Astrocyte (in vitro differentiated cells and primary cell): ENCODE results near the gene IPO13. TPM values are rescaled to one million over a fixed set of nuclear protein-coding genes. Genes with fewer than 3 reads are reported as not detected.

Source experiments
- DNase-seq: peaks from one replicate; pipeline ENCODE4 v3.0.0-alpha.2; 2010; ENCODE audit warnings: low read depth
- FAIRE-seq: peaks from 2 replicates; lab custom pipeline; 2011; peaks lifted over from hg19 to GRCh38; lab: Jason Lieb, UNC
- H2AFZ ChIP-seq: 2 replicates; pipeline ENCODE4 v1.6.0; 2012; ENCODE audit warnings: low read depth, low read length, inconsistent platforms
- H3K27ac ChIP-seq: 2 replicates; pipeline ENCODE4 v1.5.1; 2011; ENCODE audit warnings: low read depth, low read length, inconsistent platforms
- H3K27me3 ChIP-seq: 2 replicates; pipeline ENCODE4 v1.6.0; 2011; ENCODE audit warnings: low read length, inconsistent platforms; ENCODE audit not compliant: insufficient read depth
- H3K36me3 ChIP-seq: 2 replicates; pipeline ENCODE4 v1.5.1; 2011; ENCODE audit warnings: low read length, inconsistent platforms; ENCODE audit not compliant: insufficient read depth
- H3K4me1 ChIP-seq: 2 replicates; pipeline ENCODE4 v1.5.1; 2011; ENCODE audit warnings: low read length, inconsistent platforms; ENCODE audit not compliant: insufficient read depth
- H3K4me2 ChIP-seq: 2 replicates; pipeline ENCODE4 v1.6.0; 2012; ENCODE audit warnings: low read length, inconsistent platforms
- H3K4me3 ChIP-seq: 2 replicates; pipeline ENCODE4 v1.5.1; 2011; ENCODE audit warnings: low read depth, mild to moderate bottlenecking, low read length, inconsistent platforms; ENCODE audit not compliant: insufficient read depth
- H3K79me2 ChIP-seq: 2 replicates; pipeline ENCODE4 v1.6.0; 2012; ENCODE audit warnings: mild to moderate bottlenecking, low read length, inconsistent platforms; ENCODE audit not compliant: insufficient read depth
- H3K9ac ChIP-seq: 2 replicates; pipeline ENCODE4 v1.6.0; 2012; ENCODE audit warnings: mild to moderate bottlenecking, low read length, inconsistent platforms
- H3K9me3 ChIP-seq: 2 replicates; pipeline ENCODE4 v1.5.1; 2012; ENCODE audit warnings: low read depth, mild to moderate bottlenecking, low read length, inconsistent platforms; ENCODE audit not compliant: insufficient read depth
- H4K20me1 ChIP-seq: 2 replicates; pipeline ENCODE4 v1.6.0; 2012; ENCODE audit warnings: low read length, inconsistent platforms; ENCODE audit not compliant: insufficient read depth
- H3K27ac Mint-ChIP-seq: one replicate; pipeline ENCODE4 v1.8.0; 2021; ENCODE audit warnings: mild to moderate bottlenecking, mixed read lengths; ENCODE audit not compliant: unreplicated experiment
- H3K27me3 Mint-ChIP-seq: one replicate; pipeline ENCODE4 v1.8.0; 2021; ENCODE audit warnings: low read depth, mixed read lengths; ENCODE audit not compliant: unreplicated experiment
- H3K36me3 Mint-ChIP-seq: one replicate; pipeline ENCODE4 v1.8.0; 2021; ENCODE audit warnings: low read depth, mixed read lengths; ENCODE audit not compliant: unreplicated experiment
- H3K4me1 Mint-ChIP-seq: one replicate; pipeline ENCODE4 v1.8.0; 2021; ENCODE audit warnings: low read depth, mixed read lengths; ENCODE audit not compliant: unreplicated experiment
- H3K4me3 Mint-ChIP-seq: one replicate; pipeline ENCODE4 v1.8.0; 2021; ENCODE audit warnings: mild to moderate bottlenecking, moderate library complexity, mixed read lengths; ENCODE audit not compliant: unreplicated experiment
- H3K9me3 Mint-ChIP-seq: one replicate; pipeline ENCODE4 v1.8.0; 2021; ENCODE audit warnings: mild to moderate bottlenecking, mixed read lengths; ENCODE audit not compliant: unreplicated experiment
- EZH2 ChIP-seq: IDR thresholded peaks from 2 replicates; pipeline ENCODE4 v1.6.1; 2012; ENCODE audit warnings: mild to moderate bottlenecking, low read length, inconsistent platforms; ENCODE audit not compliant: insufficient read depth
- total RNA-seq: library from RNA; stranded (reverse); gene quantifications from 2 replicates; pipeline ENCODE4 v1.2.1, GENCODE V29; 2021
- TF ChIP-seq, protein P1 (sequence below): IDR thresholded peaks from 2 replicates; pipeline ENCODE4 v1.5.1; 2011; ENCODE audit warnings: low read depth, mild to moderate bottlenecking, inconsistent platforms, low read length, moderate library complexity; ENCODE audit not compliant: insufficient read depth

Gene IPO13
- total RNA-seq, 1 donor from 2014 or later = 31.0 TPM

GRCh38 chr1:43937179-43937865, 9.4 kb upstream of the IPO13 start:
- Histone ChIP-seq H3K9me3 (no peaks in the 10 kb centered on the region), H3K27ac (no peak overlapping the region), H3K79me2 (no peaks in the 10 kb centered on the region), H3K36me3 (no peaks in the 10 kb centered on the region), H3K4me3 (no peak overlapping the region), H3K27me3 (peaks cover 2% of the 10 kb centered on the region), H2AFZ (no peak overlapping the region), H3K4me1 (peaks cover 18% of the 10 kb centered on the region), H4K20me1 (peaks cover 16% of the 10 kb centered on the region), H3K9ac (no peak overlapping the region), H3K4me2 (no peak overlapping the region)
- no peaks in the 10 kb centered on the region for H3K9me3 Mint-ChIP-seq
- TF ChIP-seq, protein P1, sequence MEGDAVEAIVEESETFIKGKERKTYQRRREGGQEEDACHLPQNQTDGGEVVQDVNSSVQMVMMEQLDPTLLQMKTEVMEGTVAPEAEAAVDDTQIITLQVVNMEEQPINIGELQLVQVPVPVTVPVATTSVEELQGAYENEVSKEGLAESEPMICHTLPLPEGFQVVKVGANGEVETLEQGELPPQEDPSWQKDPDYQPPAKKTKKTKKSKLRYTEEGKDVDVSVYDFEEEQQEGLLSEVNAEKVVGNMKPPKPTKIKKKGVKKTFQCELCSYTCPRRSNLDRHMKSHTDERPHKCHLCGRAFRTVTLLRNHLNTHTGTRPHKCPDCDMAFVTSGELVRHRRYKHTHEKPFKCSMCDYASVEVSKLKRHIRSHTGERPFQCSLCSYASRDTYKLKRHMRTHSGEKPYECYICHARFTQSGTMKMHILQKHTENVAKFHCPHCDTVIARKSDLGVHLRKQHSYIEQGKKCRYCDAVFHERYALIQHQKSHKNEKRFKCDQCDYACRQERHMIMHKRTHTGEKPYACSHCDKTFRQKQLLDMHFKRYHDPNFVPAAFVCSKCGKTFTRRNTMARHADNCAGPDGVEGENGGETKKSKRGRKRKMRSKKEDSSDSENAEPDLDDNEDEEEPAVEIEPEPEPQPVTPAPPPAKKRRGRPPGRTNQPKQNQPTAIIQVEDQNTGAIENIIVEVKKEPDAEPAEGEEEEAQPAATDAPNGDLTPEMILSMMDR = no peak
- no peak for TF ChIP-seq EZH2
- FAIRE-seq (no peak), DNase-seq (no peak)
- H3K36me3 Mint-ChIP-seq = peaks cover 9% of the 10 kb centered on the region
- peaks cover 16% of the 10 kb centered on the region for H3K27me3 Mint-ChIP-seq
- H3K4me3 Mint-ChIP-seq = no peak overlapping the region
- H3K27ac Mint-ChIP-seq = no peak overlapping the region
- peaks cover 12% of the 10 kb centered on the region for H3K4me1 Mint-ChIP-seq

GRCh38 chr1:43938383-43938782, 8.4 kb upstream of the IPO13 start:
- H3K27me3 Mint-ChIP-seq = peaks cover 16% of the 10 kb centered on the region
- peaks cover 2% of the 10 kb centered on the region for H3K27me3 ChIP-seq
- H3K4me3 ChIP-seq = no peak overlapping the region
- no peak overlapping the region for H3K27ac ChIP-seq
- no peak for TF ChIP-seq EZH2
- TF ChIP-seq, protein P1 = no peak
- H2AFZ ChIP-seq = no peak overlapping the region
- FAIRE-seq (no peak), DNase-seq (no peak)
- no peaks in the 10 kb centered on the region for H3K36me3 ChIP-seq
- peaks cover 16% of the 10 kb centered on the region for H4K20me1 ChIP-seq
- peaks cover 6% of the 10 kb centered on the region for H3K4me1 Mint-ChIP-seq
- no peak overlapping the region for H3K4me2 ChIP-seq
- H3K9me3 ChIP-seq = no peaks in the 10 kb centered on the region
- H3K36me3 Mint-ChIP-seq = peaks cover 9% of the 10 kb centered on the region
- no peaks in the 10 kb centered on the region for H3K79me2 ChIP-seq
- no peak overlapping the region for H3K4me3 Mint-ChIP-seq
- H3K27ac Mint-ChIP-seq = no peak overlapping the region
- H3K4me1 ChIP-seq = peaks cover 7% of the 10 kb centered on the region
- H3K9ac ChIP-seq = no peak overlapping the region
- H3K9me3 Mint-ChIP-seq = no peaks in the 10 kb centered on the region

DNA sequence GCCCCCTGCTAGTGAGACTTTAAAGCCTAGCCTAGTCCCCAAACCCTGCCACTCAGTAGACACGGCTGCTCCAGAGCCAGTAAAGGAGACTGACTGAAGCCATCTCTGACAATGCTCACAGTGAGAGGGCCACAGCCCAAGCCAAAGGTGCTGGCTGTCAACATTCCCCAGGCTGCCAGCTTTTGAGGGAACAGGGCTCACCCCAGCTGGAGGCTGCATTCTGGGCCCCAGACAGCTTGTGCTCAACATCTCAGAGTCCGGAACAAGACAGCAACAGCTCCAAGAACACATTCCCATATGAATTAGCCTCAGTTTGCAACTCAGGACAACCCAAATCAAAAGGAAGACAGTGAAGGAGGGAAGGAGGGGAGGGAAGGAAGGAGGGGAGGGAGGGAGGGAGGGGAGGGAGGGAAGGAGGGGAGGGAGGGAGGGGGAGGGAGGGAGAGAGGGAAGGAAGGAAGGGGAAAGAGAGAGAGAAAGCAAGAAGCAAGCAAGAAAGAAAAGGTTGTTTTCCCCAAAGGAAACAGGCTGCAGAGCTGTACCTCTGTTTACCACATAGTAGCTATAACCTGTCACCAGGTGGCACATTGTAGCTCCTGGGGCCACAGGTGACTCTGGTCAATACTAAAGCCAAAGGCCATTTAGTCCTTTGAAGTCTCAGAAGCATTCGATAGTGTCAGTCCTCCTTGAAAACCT, 7.7 kb upstream of the IPO13 start:
- no peak overlapping the region for H3K4me3 ChIP-seq
- H3K4me1 ChIP-seq = peaks cover under 1% of the 10 kb centered on the region
- H3K79me2 ChIP-seq = no peaks in the 10 kb centered on the region
- H4K20me1 ChIP-seq = peaks cover 16% of the 10 kb centered on the region
- no peak for FAIRE-seq
- H3K4me2 ChIP-seq = no peak overlapping the region
- H3K27me3 ChIP-seq = peaks cover 2% of the 10 kb centered on the region
- H3K4me3 Mint-ChIP-seq = no peak overlapping the region
- no peak for TF ChIP-seq EZH2
- TF ChIP-seq, protein P1 = no peak
- no peak overlapping the region for H3K27ac Mint-ChIP-seq
- no peaks in the 10 kb centered on the region for H3K9me3 Mint-ChIP-seq
- peaks cover 4% of the 10 kb centered on the region for H3K4me1 Mint-ChIP-seq
- DNase-seq = no peak
- no peak overlapping the region for H3K27ac ChIP-seq
- no peaks in the 10 kb centered on the region for H3K9me3 ChIP-seq
- peaks cover 16% of the 10 kb centered on the region for H3K27me3 Mint-ChIP-seq
- H3K9ac ChIP-seq = no peak overlapping the region
- H2AFZ ChIP-seq = no peak overlapping the region
- H3K36me3 Mint-ChIP-seq = peaks cover 9% of the 10 kb centered on the region
- H3K36me3 ChIP-seq = no peaks in the 10 kb centered on the region
